Central memory CD8-positive, alpha-beta T cell (primary cell): ENCODE results near the gene BTBD16.
A peak's percentile ranks its signal among the peaks of the same experiment; 100 is the strongest.

ENCODE experiments used
- ATAC-seq: fragments of 150-1000 bp; cut with Tn5 transposase; replicated peaks from 2 replicates; pipeline ENCODE4 v1.10.0; 2022; ENCODE audit warnings: mild to moderate bottlenecking, moderate FRiP score, moderate number of reproducible peaks; ENCODE audit not compliant: poor library complexity, severe bottlenecking; ENCODE audit errors: extremely low read depth
- DNase-seq, 2 donors: peaks; one replicate each; pipeline ENCODE4 v3.0.0; 2021; ENCODE audit warnings: low spot score in 2 of 2
- H3K27ac Mint-ChIP-seq: one replicate; pipeline ENCODE4 v1.8.0; 2022; ENCODE audit warnings: low read depth, mild to moderate bottlenecking, moderate library complexity, mixed read lengths
- H3K27me3 Mint-ChIP-seq: one replicate; pipeline ENCODE4 v1.8.0; 2022; ENCODE audit warnings: mixed read lengths
- H3K36me3 Mint-ChIP-seq: one replicate; pipeline ENCODE4 v1.8.0; 2022; ENCODE audit warnings: mild to moderate bottlenecking, moderate library complexity, mixed read lengths; ENCODE audit not compliant: insufficient read depth
- H3K4me1 Mint-ChIP-seq: one replicate; pipeline ENCODE4 v1.8.0; 2022; ENCODE audit warnings: mixed read lengths
- H3K4me3 Mint-ChIP-seq: one replicate; pipeline ENCODE4 v1.8.0; 2022; ENCODE audit warnings: mild to moderate bottlenecking, moderate library complexity, mixed read lengths
- H3K9me3 Mint-ChIP-seq: one replicate; pipeline ENCODE4 v1.8.0; 2022; ENCODE audit warnings: mixed read lengths

BTBD16 gene

GRCh38 chr10:122265896-122266295, 5.2 kb upstream of the BTBD16 start:
- Mint-ChIP-seq H3K4me3 (no peak overlapping the region), H3K36me3 (no peaks in the 10 kb centered on the region), H3K9me3 (no peaks in the 10 kb centered on the region), H3K27ac (no peak overlapping the region), H3K27me3 (peaks cover 64% of the 10 kb centered on the region), H3K4me1 (peaks cover 6% of the 10 kb centered on the region)
- DNase-seq (no peak), ATAC-seq (no peak)

- no peaks in the 10 kb centered on the region for H3K9me3 Mint-ChIP-seq
- H3K4me1 Mint-ChIP-seq = peaks cover 6% of the 10 kb centered on the region
- no peaks in the 10 kb centered on the region for H3K36me3 Mint-ChIP-seq
- H3K27me3 Mint-ChIP-seq = peaks cover 62% of the 10 kb centered on the region
- peak; percentile 60 for ATAC-seq
- DNase-seq = peak in 1 of 2 donors; percentile 28
- H3K27ac Mint-ChIP-seq = no peak overlapping the region
- H3K4me3 Mint-ChIP-seq = no peak overlapping the region
These were observed 3.0 kb upstream of the BTBD16 start for GRCh38 chr10:122267849-122268737.

- Mint-ChIP-seq H3K9me3 (no peaks in the 10 kb centered on the region), H3K36me3 (no peaks in the 10 kb centered on the region), H3K27me3 (peaks cover 51% of the 10 kb centered on the region), H3K4me1 (peaks cover 6% of the 10 kb centered on the region), H3K27ac (no peak overlapping the region), H3K4me3 (no peak overlapping the region)
- DNase-seq (no peak), ATAC-seq (no peak)
These were observed 1.9 kb upstream of the BTBD16 start for GRCh38 chr10:122269059-122269687.

GRCh38 chr10:122273966-122274545, 3.0 kb downstream of the BTBD16 start:
- no peak overlapping the region for H3K4me3 Mint-ChIP-seq
- no peak for DNase-seq
- H3K4me1 Mint-ChIP-seq = no peaks in the 10 kb centered on the region
- H3K27ac Mint-ChIP-seq = no peak overlapping the region
- peaks cover 17% of the 10 kb centered on the region for H3K27me3 Mint-ChIP-seq
- no peaks in the 10 kb centered on the region for H3K36me3 Mint-ChIP-seq
- ATAC-seq = no peak
- no peaks in the 10 kb centered on the region for H3K9me3 Mint-ChIP-seq

GRCh38 chr10:122276611-122277208, 5.6 kb downstream of the BTBD16 start:
- peaks cover 6% of the 10 kb centered on the region for H3K4me1 Mint-ChIP-seq
- no peaks in the 10 kb centered on the region for H3K36me3 Mint-ChIP-seq
- H3K27ac Mint-ChIP-seq = no peak overlapping the region
- no peak for ATAC-seq
- peaks cover 29% of the 10 kb centered on the region for H3K27me3 Mint-ChIP-seq
- no peak for DNase-seq
- H3K4me3 Mint-ChIP-seq = no peak overlapping the region
- no peaks in the 10 kb centered on the region for H3K9me3 Mint-ChIP-seq

GRCh38 chr10:122277526-122278136, 6.5 kb downstream of the BTBD16 start:
- no peak for ATAC-seq

GRCh38 chr10:122279725-122280141, 8.6 kb downstream of the BTBD16 start:
- Mint-ChIP-seq H3K9me3 (no peaks in the 10 kb centered on the region), H3K27ac (no peak overlapping the region), H3K4me3 (no peak overlapping the region), H3K36me3 (no peaks in the 10 kb centered on the region), H3K4me1 (peaks cover 6% of the 10 kb centered on the region), H3K27me3 (peaks cover 45% of the 10 kb centered on the region)
- DNase-seq = no peak
- no peak for ATAC-seq

More at GRCh38 chr10:122277526-122278136, 6.5 kb downstream of the BTBD16 start:
- H3K27ac Mint-ChIP-seq = no peak overlapping the region
- no peak for DNase-seq
- H3K36me3 Mint-ChIP-seq = no peaks in the 10 kb centered on the region
- H3K4me3 Mint-ChIP-seq = no peak overlapping the region
- H3K27me3 Mint-ChIP-seq = peaks cover 36% of the 10 kb centered on the region
- H3K4me1 Mint-ChIP-seq = peaks cover 6% of the 10 kb centered on the region
- H3K9me3 Mint-ChIP-seq = no peaks in the 10 kb centered on the region

GRCh38 chr10:122280156-122280555, 9.1 kb downstream of the BTBD16 start:
- Mint-ChIP-seq H3K36me3 (no peaks in the 10 kb centered on the region), H3K27me3 (peaks cover 45% of the 10 kb centered on the region), H3K27ac (no peak overlapping the region), H3K4me3 (no peak overlapping the region), H3K4me1 (peaks cover 6% of the 10 kb centered on the region), H3K9me3 (no peaks in the 10 kb centered on the region)
- no peak for ATAC-seq
- no peak for DNase-seq

GRCh38 chr10:122281018-122281626, 10.0 kb downstream of the BTBD16 start:
- no peaks in the 10 kb centered on the region for H3K9me3 Mint-ChIP-seq
- H3K36me3 Mint-ChIP-seq = no peaks in the 10 kb centered on the region
- H3K27me3 Mint-ChIP-seq = peaks cover 45% of the 10 kb centered on the region
- H3K4me3 Mint-ChIP-seq = no peak overlapping the region
- DNase-seq (no peak), ATAC-seq (no peak)
- H3K27ac Mint-ChIP-seq = no peak overlapping the region
- peaks cover 6% of the 10 kb centered on the region for H3K4me1 Mint-ChIP-seq

- Mint-ChIP-seq H3K36me3 (no peaks in the 10 kb centered on the region), H3K4me3 (no peak overlapping the region), H3K27me3 (peaks cover 51% of the 10 kb centered on the region), H3K4me1 (peaks cover 6% of the 10 kb centered on the region), H3K9me3 (no peaks in the 10 kb centered on the region), H3K27ac (no peak overlapping the region)
- no peak for ATAC-seq
- no peak for DNase-seq
These were observed 10.7 kb downstream of the BTBD16 start for GRCh38 chr10:122281751-122282150.

- no peak for ATAC-seq
- no peak overlapping the region for H3K27ac Mint-ChIP-seq
- peaks cover 6% of the 10 kb centered on the region for H3K4me1 Mint-ChIP-seq
- H3K36me3 Mint-ChIP-seq = no peaks in the 10 kb centered on the region
- no peaks in the 10 kb centered on the region for H3K9me3 Mint-ChIP-seq
- no peak overlapping the region for H3K4me3 Mint-ChIP-seq
- H3K27me3 Mint-ChIP-seq = peaks cover 56% of the 10 kb centered on the region
- DNase-seq = no peak
These were observed 11.2 kb downstream of the BTBD16 start for GRCh38 chr10:122282253-122282671.

- DNase-seq (no peak), ATAC-seq (no peak)
- Mint-ChIP-seq H3K36me3 (no peaks in the 10 kb centered on the region), H3K27ac (no peak overlapping the region), H3K4me3 (no peak overlapping the region), H3K4me1 (peaks cover 6% of the 10 kb centered on the region), H3K9me3 (no peaks in the 10 kb centered on the region), H3K27me3 (peaks cover 63% of the 10 kb centered on the region)
These were observed 11.8 kb downstream of the BTBD16 start for GRCh38 chr10:122282909-122283308.
